8988T (cell line): Measurements from ENCODE around the gene MSANTD7.
"Not testable (repeated sequence)": the region's sequence is repeated elsewhere in the genome, so short reads cannot be mapped to it uniquely, and the experiment has no call there.

ENCODE experiments used
- DNase-seq: peaks from one replicate; pipeline ENCODE4 v3.0.0; 2011

Gene MSANTD7, protein sequence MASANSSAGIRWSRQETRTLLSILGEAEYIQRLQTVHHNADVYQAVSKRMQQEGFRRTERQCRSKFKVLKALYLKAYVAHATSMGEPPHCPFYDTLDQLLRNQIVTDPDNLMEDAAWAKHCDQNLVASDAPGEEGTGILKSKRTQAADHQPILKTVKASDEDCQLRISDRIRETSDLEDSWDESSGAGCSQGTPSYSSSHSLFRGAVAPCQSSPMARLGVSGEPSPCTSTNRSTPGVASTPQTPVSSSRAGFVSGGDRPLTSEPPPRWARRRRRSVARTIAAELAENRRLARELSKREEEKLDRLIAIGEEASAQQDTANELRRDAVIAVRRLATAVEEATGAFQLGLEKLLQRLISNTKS

DNA sequence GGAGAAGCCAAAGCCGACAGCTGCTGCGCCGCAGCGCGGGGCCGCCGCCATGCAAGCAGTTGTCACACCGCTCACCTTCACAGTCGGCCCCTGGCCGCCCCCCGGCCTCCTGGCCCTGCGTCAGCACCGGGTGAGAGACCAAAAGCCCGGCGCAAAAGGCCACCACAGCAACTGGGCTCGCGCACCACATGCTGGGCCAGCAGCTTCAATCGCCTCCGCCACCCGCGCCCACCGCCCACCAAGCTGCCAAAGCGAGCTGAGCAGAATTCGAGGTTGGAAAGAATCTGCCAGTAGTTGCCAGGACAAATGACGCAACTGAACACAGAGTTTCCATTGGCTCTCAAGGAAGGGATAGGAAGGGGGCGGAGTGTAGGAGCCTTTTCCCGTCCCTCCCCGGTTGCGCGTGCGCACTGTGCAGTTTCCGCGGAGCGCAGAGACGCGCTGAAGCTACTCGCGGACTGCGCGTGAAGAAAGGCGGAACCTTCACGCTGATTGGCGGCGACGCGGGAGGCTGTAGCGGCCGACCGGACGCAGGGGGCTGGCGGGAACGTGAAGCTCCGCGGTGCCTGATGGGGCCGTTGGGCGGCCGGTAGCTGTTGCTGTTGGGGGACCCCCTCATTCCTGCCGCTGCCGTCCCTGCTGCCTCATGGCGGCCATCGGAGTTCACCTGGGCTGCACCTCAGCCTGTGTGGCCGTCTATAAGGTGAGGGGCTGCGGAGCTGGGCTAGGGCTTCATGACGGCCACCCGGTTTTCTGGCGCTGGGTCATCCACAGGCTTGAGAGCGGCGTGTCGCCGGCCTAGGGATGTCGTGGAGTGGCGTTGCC, at the start of gene MSANTD7, which contains the start of the genes CDNF and HSPA14:
Gene MSANTD7 (plus strand): TSS at position 550 of the 825 bp plus-strand sequence. CDS start 3,979 bp downstream, outside the sequence.
Gene CDNF (minus strand): TSS at position 281 of the 825 bp plus-strand sequence. CDS start 91 bp downstream, at position 190.
Gene HSPA14 (plus strand): TSS at position 550 of the 825 bp plus-strand sequence. CDS start 97 bp downstream, at position 647.
- DNase-seq: peak; percentile 77

GRCh38 chr10:14798636-14799035, 39.5 kb upstream of the MSANTD7 start:
- no peak for DNase-seq

GRCh38 chr10:14800397-14800796, 37.7 kb upstream of the MSANTD7 start:
- DNase-seq: no peak

DNA sequence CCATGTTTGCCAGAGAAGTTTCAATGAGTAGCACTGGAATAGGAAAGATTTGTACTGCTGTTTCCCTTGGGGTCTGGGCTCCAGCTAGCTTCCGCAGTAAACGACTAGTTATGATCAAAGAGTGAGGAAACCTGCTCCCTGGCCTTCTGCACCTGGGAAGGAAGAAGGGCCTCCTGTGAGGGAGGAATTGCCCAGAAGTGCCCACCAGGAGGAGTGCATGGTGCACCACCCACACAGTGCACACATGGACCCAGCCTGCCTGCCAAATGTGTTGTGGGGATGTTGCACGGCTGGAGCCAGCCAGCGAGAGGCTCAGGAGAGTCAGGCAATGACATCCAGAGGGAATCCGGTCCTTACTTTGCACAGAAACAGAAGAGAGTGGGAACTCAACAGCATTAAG, 36.4 kb upstream of the MSANTD7 start:
- DNase-seq: no peak

- no peak for DNase-seq
Observed at GRCh38 chr10:14803827-14804226, 34.3 kb upstream of the MSANTD7 start.

GRCh38 chr10:14806318-14806717, 31.8 kb upstream of the MSANTD7 start:
- no peak for DNase-seq

DNA sequence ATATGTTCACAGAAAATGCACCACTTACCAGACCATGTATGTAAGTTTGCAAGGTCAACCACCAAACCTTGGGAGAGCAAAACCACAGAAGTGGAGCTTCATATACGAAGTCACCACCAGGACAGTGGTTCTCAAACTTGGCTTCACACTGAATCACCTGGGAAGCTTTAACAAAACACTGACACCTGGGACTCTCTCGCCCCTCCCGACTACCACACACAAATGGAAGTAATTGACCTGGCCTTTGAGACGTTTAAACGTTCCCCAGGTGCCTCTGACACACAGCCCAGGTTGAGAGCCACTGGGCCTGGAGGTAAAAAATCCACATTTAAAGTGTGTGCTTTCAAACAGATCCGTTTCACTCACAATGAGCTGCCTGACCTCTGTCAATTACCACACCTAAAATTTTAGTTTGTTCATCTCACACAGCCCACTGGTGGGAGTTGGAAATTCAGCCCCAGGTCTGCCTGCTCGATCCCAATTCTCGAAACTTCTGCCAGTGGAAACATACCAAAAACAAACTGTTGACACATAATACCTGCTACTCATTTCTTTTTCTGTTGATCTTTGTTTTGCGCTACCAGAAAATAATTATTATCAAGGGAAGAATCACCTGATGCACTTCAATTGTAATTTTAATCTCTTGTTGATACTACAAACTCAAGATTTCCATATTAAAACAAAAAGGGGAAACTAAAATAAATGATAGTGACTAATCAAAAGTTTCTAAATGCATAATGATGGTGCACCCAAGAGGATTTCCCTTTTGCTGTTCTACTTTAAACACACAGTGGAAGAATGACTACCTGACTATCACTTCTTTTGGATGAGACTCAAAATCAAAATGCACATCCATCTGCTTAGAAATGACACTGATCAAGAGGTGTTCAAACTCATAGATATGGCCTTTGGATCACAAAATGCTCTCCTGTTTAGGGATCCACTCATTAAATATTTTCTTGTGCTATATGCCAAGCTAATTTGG, 26.8 kb upstream of the MSANTD7 start:
- no peak for DNase-seq

DNA sequence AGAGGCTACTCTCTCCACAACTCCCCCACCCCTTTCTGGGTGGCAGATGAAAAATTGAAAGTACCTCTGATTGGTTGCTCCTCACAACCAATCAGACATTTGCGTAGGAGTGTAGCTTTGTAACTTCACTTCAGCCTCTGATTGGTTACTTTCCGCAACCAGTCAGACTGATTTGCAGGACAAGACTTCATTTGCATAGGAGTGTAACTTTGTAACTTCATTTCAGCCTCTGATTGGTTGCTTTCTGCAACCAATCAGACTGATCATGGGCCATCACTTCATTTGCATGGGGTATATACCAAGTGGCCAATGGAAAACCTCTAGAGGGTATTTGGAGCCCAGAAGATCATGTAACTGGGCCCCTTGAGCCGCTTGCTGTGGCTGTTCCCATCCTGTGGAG, 25.8 kb upstream of the MSANTD7 start:
- DNase-seq: no peak

GRCh38 chr10:14815681-14816080, 22.4 kb upstream of the MSANTD7 start:
- DNase-seq: no peak

GRCh38 chr10:14816717-14817116, 21.4 kb upstream of the MSANTD7 start:
- not testable (repeated sequence) for DNase-seq

DNA sequence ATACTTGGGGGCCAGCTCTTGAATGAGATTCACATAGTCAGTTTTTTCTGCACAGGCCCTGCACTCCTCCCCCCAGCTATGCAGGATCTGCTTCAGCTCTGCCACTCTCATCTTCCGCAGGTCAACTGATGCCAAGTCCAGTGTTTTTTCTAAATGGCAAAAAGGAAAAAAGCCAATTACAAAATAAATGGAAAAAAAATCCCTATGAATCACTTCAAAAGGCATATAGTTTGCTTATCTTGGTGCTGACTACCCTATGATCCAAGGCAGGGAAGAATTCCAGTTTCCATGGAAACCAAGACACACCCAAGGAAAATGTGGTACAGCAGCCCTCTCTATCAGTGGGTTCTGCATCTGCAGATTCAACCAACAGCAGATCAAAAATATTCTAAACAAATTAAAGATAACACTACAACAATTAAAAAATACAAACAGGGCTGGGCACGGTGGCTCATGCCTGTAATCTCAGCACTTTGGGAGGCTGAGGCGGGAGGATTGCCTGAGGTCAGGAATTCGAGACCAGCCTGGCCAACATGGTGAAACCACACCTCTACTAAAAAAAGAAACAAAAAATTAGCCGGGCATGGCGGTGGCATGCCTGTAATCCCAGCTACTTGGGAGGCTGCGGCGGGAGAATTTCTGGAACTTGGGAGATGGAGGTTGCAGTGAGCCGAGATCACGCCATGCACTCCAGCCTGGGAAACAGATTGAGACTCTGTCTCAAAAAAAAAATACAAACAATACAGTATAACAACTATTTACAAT, 17.9 kb upstream of the MSANTD7 start:
- DNase-seq: no peak

DNA sequence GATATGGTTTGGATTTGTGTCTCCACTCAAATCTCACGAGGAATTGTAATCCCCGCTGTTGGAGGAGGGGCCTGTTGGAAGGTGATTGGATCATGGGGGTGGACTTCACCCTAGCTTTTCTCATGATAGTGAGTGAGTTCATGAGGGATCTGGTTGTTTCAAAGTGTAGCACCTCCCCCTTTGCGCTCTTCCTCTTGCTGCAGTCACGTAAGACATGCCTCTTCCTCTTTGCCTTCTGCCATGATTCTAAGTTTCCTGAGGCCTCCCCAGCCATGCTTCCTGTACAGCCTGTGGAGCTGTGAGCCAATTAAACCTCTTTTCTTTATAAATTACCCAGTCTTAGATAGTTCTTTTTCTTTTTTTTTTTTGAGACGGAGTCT, 17.3 kb upstream of the MSANTD7 start:
- DNase-seq: no peak

DNA sequence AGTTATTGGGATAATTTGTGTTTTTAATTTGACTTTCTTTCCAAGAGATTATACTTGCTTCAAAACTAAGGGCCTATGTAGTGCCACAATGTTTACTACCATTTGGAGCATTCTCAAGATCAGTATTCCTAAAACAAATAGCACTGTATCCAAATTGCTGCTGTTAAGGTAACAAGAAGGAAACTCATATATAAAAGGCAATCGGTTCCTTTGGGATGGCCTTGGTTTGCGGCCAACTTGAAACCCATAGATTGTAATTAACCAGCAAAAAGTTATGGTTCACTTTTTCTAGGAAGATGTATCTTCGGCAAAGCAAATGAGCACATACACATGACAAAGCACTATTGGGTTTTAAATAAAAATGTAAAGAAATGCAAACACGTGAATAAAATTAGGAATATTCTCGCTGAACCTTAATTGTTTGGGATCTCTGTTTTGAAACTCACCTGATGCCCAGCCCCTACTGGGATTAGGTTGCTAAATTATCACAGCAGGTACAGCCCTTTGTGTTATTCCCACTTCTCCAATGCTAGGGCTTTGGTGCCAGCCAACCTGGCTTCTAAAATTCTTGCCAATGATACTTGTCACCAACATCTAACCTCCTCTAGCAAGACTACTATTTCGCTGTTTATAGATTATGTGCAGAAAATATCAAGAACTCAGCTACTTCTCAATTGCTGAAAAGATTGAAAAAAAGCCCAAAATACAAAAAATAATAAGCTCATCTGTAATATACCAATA, 16.3 kb upstream of the MSANTD7 start:
- DNase-seq: no peak

- no peak for DNase-seq
Observed at GRCh38 chr10:14822879-14823755, 15.0 kb upstream of the MSANTD7 start.

DNA sequence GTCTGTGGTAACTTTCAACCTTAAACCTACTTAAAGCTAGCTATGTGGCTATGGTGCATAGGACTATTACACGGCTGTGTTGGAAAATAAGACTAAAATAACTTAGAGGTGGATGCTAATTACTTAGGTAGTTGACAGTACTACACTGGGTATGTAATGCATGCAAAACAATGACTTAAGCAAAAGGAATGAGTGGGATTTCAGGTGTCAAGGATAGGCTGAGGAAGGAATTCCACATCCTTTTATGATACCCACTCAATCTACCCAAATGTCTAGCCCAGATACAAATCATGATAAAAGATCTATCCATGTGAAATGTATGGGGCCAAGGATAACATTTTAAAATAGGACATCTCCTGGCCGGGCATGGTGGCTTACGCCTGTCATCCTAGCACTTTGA, 14.1 kb upstream of the MSANTD7 start:
- DNase-seq: no peak

- DNase-seq: no peak
Observed at GRCh38 chr10:14826076-14826829, 11.9 kb upstream of the MSANTD7 start.

GRCh38 chr10:14833106-14833505, 5.0 kb upstream of the MSANTD7 start:
- DNase-seq: no peak

DNA sequence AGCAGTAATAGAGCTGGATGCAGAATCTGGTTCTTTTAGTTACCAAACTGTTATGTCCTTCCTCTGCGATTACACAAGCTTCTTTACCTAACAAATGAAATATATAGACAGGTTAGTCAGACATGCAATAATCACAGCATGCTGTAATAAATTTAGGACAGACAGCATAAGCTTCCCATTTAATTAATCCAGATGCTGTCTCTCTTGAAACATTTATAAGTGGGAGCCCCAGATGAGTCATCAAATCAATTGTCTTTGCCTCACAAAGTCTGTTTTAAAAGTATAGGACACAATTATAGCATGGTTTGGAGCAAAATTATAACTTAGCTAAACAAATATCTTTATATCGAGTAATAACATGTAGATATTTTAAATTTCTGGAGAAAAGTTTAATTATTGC, 1.9 kb upstream of the MSANTD7 start:
- DNase-seq: no peak
